Measurements from ENCODE around the gene MOXD1. TPM values are rescaled to one million over a fixed set of nuclear protein-coding genes. Genes with fewer than 3 reads are reported as not detected.
"Not testable (repeated sequence)": the region's sequence is repeated elsewhere in the genome, so short reads cannot be mapped to it uniquely, and the experiment has no call there.

The MOXD1 gene
- total RNA-seq, 1 donor from 2014 or later: 0.75 TPM

- no peak for TF ChIP-seq CTCF (IDR thresholded peaks at IDR 0.05)
- DNase-seq (ENCODE audit: low spot score in 2 of 2): no peak
- Histone ChIP-seq H3K9me3 (no peaks in the 10 kb centered on the region), H3K27ac (no peak overlapping the region), H3K4me3 (no peak overlapping the region), H3K27me3 (no peaks in the 10 kb centered on the region), H3K4me1 (no peaks in the 10 kb centered on the region), H3K36me3 (no peaks in the 10 kb centered on the region)
- intact Hi-C loops (cut with DNase I): no loop called here
Measured at GRCh38 chr6:132362442-132363185, 38.7 kb downstream of the MOXD1 start.

GRCh38 chr6:132361101-132361500 lies 40.2 kb downstream of the MOXD1 start:
- Histone ChIP-seq H3K9me3 (no peaks in the 10 kb centered on the region), H3K4me3 (no peak overlapping the region), H3K4me1 (no peaks in the 10 kb centered on the region), H3K27me3 (no peaks in the 10 kb centered on the region), H3K36me3 (no peaks in the 10 kb centered on the region), H3K27ac (no peak overlapping the region)
- no peak for DNase-seq (ENCODE audit: low spot score in 2 of 2)
- intact Hi-C loops (cut with DNase I): no loop called here
- no peak for TF ChIP-seq CTCF (IDR thresholded peaks at IDR 0.05)

DNA sequence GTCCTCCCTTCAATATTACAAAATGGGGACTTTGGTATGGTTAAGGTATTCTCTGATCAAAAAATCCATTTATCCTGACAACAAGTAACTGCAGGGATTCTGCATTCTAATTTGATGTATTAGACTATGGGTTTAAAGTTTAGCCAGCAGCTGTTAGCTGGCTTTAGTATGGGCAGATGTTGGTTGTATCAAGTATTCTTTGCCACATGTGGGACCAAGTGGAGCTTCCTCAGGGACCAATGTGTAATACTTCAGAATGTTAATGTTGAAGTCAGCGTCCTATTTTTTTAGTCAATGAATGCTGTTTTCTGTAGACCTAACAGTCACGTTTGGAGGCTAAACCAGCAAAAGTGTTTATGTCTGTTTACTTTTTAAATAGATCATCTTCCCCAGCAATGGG lies 41.4 kb downstream of the MOXD1 start:
- no peaks in the 10 kb centered on the region for H3K27me3 ChIP-seq
- no peak for TF ChIP-seq CTCF (IDR thresholded peaks at IDR 0.05)
- no peak for DNase-seq (ENCODE audit: low spot score in 2 of 2)
- intact Hi-C loops (cut with DNase I): no loop called here
- H3K9me3 ChIP-seq: no peaks in the 10 kb centered on the region
- no peak overlapping the region for H3K4me3 ChIP-seq
- no peaks in the 10 kb centered on the region for H3K36me3 ChIP-seq
- no peaks in the 10 kb centered on the region for H3K4me1 ChIP-seq
- H3K27ac ChIP-seq: no peak overlapping the region

GRCh38 chr6:132357120-132357519 lies 44.2 kb downstream of the MOXD1 start:
- Histone ChIP-seq H3K9me3 (no peaks in the 10 kb centered on the region), H3K4me1 (no peaks in the 10 kb centered on the region), H3K36me3 (no peaks in the 10 kb centered on the region), H3K27me3 (no peaks in the 10 kb centered on the region), H3K27ac (no peak overlapping the region), H3K4me3 (no peak overlapping the region)
- TF ChIP-seq CTCF (IDR thresholded peaks at IDR 0.05): no peak
- no peak for DNase-seq (ENCODE audit: low spot score in 2 of 2)
- intact Hi-C loops (cut with DNase I): no loop called here

- H3K9me3 ChIP-seq: no peaks in the 10 kb centered on the region
- intact Hi-C loops (cut with DNase I): no loop called here
- TF ChIP-seq CTCF (IDR thresholded peaks at IDR 0.05): no peak
Measured at GRCh38 chr6:132354517-132355167, 46.6 kb downstream of the MOXD1 start.

GRCh38 chr6:132351986-132352385 lies 49.3 kb downstream of the MOXD1 start:
- H3K27me3 ChIP-seq; H3K4me1 ChIP-seq; H3K36me3 ChIP-seq; H3K4me3 ChIP-seq; DNase-seq (ENCODE audit: low spot score in 2 of 2); H3K27ac ChIP-seq; intact Hi-C loops (cut with DNase I); H3K9me3 ChIP-seq: not testable (repeated sequence)

More at GRCh38 chr6:132354517-132355167, 46.6 kb downstream of the MOXD1 start:
- no peak overlapping the region for H3K4me3 ChIP-seq
- H3K27me3 ChIP-seq: no peaks in the 10 kb centered on the region
- DNase-seq (ENCODE audit: low spot score in 2 of 2): no peak
- no peaks in the 10 kb centered on the region for H3K4me1 ChIP-seq
- H3K36me3 ChIP-seq: no peaks in the 10 kb centered on the region
- H3K27ac ChIP-seq: no peak overlapping the region
